COLO668 (cell line): ENCODE data around the gene GALNT2.

ENCODE experiments used
- DNase-seq: peaks from one replicate; lab custom pipeline; 2025; ENCODE audit not compliant: unreplicated experiment; lab: John Stamatoyannopoulos, UW

The GALNT2 gene

GRCh38 chr1:230204842-230205241, 137.8 kb downstream of the GALNT2 start:
- DNase-seq = peak; percentile 67

DNA sequence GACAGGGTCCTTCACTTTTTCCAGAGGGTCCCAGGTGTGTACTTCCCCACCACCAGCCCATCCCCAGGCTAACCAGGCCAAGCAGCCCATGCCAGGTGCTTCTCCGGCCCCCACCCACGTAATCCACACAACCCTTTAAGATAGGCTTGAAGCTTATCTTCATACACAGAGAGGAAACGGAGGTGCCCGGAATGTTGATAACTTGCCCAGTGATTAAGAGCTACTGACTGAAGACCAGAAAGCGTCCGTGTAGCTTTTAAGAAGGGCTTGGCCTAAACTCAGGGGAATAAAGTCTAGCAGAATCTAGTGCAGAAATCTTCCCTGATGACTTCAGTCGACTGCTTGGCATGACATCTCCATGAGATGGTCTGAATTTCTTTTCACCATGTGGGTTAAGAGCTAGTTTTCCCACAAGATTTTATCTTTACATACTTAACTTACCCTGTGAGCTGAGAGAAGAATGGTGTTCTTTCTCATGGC, 138.7 kb downstream of the GALNT2 start:
- DNase-seq = no peak

DNA sequence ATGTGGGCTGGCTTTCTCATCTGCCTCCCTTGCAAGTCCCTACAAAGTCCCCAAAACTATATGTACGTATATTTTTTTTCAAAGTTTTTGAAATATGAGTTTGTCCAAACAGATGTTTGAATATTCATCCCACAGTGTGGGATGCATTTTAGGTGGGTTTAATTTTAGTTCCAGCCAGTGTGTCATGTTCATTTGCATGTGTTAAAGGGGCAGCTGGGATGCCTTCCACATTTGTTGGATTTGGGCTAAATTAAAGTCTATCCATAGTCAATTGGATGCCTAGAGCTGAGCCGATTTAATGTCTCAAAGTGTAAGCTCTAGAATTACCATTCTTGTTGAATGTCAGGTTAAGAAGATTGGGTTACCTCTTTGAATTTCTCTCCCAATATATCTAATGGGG, 139.2 kb downstream of the GALNT2 start:
- DNase-seq = no peak

- no peak for DNase-seq
These were observed 139.9 kb downstream of the GALNT2 start for GRCh38 chr1:230206976-230207375.

DNA sequence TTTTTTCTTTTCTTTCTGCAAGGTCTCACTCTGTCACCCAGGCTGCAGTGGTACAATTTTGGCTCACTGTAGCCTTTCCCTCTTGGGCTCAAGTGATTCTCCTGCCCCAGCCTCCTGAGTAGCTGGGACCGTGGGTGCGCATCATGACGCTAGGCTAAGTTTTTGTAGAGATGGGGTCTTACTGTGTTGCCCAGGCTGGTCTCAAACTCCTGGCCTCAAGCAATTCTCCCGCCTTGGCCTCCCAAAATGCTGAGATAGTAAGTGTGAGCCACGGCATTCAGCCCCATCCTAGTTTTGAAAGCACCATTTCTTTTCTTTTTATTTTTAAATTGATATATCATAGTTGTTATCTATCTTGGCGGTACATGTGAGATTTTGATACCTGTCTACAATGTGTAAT, 140.6 kb downstream of the GALNT2 start:
- no peak for DNase-seq

GRCh38 chr1:230208619-230209261, 141.7 kb downstream of the GALNT2 start:
- no peak for DNase-seq

DNA sequence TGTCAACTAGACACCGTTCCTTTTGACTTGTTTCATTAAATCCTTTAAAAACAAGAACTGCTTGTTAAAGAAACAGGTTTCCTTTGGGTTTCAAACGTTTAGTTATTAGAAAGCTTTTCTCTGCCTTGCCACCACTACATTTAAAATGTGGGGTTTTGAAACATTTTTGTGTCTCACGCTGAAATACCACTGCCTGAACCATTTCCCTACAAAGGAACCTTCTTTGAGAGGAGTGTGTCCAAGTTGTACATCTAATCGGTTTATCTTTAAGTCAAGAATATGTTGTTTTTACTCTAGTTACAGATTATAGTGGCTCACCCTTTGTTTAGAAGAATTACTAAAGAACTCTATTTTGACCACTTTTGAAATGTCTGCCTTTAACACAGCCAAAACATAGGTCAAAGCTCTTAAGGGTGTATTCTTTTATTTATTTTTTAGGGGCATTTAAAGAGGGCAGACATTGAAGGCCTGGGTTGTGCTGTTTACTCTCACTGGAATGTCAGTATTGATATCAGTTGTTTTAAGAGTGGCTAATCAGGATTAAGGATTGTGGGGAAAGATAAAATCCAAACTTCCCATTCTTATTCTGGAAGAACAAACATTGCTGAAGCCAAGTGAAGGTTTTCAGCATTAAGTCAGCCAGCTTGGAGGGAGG, 143.4 kb downstream of the GALNT2 start:
- no peak for DNase-seq

DNA sequence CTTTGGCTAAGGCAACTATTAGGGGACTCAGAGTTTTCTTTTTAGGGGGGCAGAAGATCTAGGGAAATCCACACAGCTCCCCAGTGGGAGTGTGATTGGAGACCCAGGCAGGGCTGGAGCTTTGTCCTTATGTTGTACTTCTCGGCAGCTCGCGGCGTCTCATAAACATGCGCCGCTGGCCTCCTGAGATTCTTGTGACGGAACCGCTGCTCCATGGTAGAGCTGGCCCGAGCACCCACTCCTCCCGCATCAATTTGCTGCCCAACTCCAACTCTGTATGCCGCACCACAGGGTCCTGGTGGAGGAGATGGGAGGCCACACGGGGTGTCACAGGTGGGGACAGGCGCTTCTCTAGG, 143.9 kb downstream of the GALNT2 start:
- no peak for DNase-seq

DNA sequence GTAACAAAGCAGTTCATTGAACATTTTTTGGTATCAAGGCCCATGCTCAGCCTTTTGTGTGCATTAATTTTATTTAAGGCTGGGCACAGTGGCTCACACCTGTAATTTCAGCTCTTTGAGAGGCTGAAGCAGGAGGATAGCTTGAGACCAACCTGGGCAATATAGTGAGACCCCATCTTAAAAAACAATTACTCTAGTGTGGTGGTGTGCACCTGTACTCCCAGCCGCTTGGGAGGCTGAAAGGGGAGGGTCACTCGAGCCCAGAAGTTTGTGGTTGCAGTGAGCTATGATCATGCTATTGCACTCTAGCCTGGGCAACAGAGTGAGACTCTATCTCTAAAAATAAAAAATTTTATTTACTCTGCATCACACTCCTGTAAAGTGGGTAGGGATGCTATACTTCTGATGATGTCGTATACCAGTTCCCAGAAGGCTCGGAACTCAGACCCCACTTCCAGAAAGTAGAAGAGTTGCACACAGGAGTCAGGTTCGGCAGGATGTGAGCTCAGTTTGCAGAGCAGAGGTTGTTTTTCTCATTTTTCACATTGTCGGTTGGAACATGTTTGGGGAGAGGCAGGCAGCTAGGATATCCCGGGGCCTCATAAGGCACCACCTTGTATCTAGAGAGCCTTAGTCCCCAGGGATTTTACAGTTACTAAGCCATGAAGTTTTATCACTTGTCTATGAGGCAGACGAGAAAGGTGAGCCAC, 144.6 kb downstream of the GALNT2 start:
- no peak for DNase-seq

DNA sequence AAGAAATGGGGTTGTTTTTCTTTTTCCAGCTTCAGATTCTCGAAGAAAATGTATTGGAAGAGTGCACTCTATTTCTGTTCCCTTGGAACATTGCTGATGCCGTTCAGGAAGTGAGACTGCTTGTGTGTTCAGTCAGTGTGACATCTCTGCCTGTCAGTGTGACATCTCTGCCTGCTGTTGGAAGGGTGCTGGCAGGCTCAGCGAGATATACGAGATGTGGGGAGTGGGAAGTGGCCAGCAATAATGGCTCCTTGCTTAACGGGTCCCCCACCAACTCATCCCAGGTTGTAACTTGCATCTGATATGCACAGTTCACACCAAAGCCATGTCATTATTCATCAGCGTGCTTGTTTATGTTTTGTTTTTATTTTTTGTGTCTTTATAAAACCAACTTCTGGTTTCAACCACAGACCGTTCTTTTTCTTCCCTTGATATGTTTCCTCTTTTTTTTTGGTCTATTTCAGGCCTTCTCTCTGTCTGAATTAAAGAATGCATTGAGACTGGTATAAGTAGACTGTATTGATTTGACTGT, 145.4 kb downstream of the GALNT2 start:
- no peak for DNase-seq

- DNase-seq = peak; percentile 31
These were observed 148.0 kb downstream of the GALNT2 start for GRCh38 chr1:230215031-230215430.

- DNase-seq = no peak
These were observed 148.5 kb downstream of the GALNT2 start for GRCh38 chr1:230215529-230215928.

GRCh38 chr1:230216896-230217295, 149.9 kb downstream of the GALNT2 start:
- DNase-seq = no peak

- no peak for DNase-seq
These were observed 151.6 kb downstream of the GALNT2 start for GRCh38 chr1:230218667-230219066.

DNA sequence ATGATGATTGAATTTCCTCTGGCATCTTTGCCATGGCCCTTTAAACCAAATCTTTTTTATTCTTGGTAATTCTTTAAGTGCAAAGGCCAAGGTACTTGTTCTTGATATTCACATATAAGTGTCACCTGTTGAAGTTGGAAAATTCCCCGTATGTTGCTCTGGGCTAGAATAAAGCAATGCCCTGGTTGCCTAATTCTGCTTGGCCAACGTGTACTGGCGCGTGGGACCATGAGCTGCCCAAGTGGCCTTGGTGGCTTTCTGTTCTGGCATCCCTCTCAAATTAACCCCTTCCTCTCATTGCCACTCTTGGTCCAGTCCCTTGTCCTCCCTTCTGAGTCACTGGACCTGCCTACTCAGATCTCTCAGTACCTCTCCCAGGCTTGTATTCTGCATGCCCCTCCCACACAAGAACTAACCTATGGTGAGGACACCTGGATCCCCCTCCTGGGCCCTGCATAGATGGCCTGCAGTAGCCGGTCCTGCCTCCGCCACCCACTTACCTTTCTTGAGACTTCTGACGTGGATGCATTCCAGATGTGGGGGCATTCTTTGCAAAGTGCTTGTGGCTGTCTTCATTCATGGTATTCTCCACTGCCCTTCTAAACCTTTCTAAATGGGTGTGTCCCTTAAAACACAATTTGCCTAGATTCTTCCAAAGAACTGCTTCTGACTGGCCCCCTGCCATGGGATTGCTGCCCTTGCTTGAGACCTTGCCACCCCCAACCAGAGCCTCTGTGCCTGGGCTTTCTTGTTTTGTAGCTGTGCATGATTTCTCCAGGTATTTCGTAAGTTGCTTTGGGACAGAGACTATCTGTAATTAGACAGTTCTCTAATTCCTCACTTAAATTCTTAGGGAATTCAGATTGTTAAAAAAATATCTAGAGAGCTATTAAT, 152.4 kb downstream of the GALNT2 start:
- no peak for DNase-seq

- DNase-seq = no peak
These were observed 153.4 kb downstream of the GALNT2 start for GRCh38 chr1:230220478-230220877.

DNA sequence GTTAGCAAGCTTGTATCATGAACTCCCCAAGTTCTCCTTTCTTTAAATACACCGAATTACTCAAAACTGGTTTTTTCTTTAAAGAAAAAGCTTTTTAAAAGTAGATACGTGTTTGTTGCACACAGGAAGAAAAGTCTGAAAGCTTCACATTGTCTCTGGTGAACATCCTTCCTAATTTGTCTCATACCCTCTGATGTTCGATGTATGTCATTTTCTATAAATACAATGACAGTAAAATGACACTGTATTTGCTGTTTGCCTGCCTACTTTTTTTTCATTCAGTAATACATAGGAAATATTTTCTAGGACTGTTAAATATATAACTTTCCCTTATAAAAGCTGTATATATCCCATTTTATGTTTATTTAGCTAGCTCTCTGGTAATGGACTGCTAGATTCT, 153.9 kb downstream of the GALNT2 start:
- no peak for DNase-seq

DNA sequence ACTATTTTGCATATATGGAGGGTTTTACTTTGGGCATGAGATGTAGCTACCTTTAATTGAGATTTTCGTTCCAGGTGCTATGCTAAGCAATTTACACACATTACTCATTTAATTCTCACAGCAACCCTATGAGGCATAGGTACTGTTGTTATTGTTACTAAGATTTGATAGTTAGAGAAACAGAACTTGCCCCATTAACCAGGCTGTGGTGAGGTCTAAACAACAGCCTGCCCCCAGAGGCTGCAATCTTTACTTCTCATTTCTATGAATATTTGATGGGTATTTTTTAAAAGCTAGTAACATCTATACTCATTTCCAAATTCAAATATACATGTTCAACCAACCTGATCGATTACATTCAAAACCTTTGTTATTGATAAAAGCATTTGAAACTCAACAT, 155.6 kb downstream of the GALNT2 start:
- DNase-seq = no peak

DNA sequence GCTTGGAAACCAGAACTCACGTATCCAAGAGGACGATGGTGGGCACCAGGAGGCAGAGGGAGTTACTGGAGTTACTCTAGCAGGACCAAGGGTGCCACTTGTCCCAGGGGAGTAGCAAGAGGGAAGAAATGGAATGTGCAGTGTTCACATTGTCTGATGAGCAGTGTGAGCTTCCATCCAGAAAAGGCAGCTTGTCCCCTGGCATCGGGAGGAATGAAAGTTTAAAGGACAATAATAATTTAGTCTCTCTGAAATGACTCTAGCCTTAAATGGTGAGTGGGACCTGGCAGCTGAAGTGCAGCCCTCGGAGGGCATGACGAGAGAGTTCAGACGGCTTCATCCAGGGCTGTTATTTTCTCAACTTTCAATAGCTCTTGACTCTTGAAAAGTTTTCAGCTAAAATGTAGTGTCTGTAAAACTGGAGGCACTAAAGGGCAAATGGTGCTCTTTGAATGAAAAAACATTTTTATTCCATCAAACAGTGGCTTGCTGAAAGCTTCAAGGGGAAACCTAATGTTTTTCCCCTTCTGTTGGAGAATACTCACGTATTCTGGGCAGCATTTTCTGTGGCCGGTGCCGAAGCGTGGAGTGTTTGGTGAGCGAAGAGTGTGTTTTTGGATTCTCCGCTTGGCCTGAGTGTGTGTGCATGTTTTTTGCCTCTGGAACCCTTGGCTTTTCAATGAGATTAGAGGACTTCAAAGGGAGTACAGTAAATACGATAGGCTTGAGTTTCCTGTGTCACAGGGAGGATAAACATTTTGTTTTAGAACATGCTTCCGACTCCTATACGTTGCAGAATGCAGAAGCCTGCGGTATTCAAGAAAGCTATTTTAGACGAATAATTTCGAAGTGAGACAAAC, 157.3 kb downstream of the GALNT2 start:
- no peak for DNase-seq
